Neural crest cell (in vitro differentiated cells): Measurements from ENCODE around the gene WDR72. TPM values are rescaled to one million over a fixed set of nuclear protein-coding genes. Genes with fewer than 3 reads are reported as not detected.
A peak's percentile ranks its signal among the peaks of the same experiment; 100 is the strongest.

ENCODE experiments used
- DNase-seq: peaks from one replicate; pipeline ENCODE4 v3.0.0; 2021; ENCODE audit warnings: low read depth, mixed read lengths, low spot score
- H3K27ac Mint-ChIP-seq: one replicate; pipeline ENCODE4 v1.8.0; 2021; ENCODE audit warnings: mild to moderate bottlenecking, mixed read lengths; ENCODE audit not compliant: unreplicated experiment
- H3K27me3 Mint-ChIP-seq: 2 replicates; pipeline ENCODE4 v1.8.0; 2021; ENCODE audit warnings: low read depth, mild to moderate bottlenecking, mixed read lengths
- H3K36me3 Mint-ChIP-seq: 2 replicates; pipeline ENCODE4 v1.8.0; 2021; ENCODE audit warnings: low read depth, mild to moderate bottlenecking, mixed read lengths
- H3K4me1 Mint-ChIP-seq: 2 replicates; pipeline ENCODE4 v1.8.0; 2021; ENCODE audit warnings: mixed read lengths
- H3K4me3 Mint-ChIP-seq: one replicate; pipeline ENCODE4 v1.8.0; 2021; ENCODE audit warnings: mild to moderate bottlenecking, mixed read lengths
- H3K9me3 Mint-ChIP-seq: 2 replicates; pipeline ENCODE4 v1.8.0; 2021; ENCODE audit warnings: mixed read lengths
- CTCF ChIP-seq: fragments of 200-600 bp; sonication (generic); conservative IDR thresholded peaks from 2 replicates; pipeline ENCODE4 v1.5.0; 2021; ENCODE audit warnings: antibody characterized with exemption, mild to moderate bottlenecking
- total RNA-seq: library from RNA; stranded (reverse); gene quantifications from 2 replicates; pipeline ENCODE4 v1.2.1, GENCODE V29; 2021

Gene WDR72
- total RNA-seq, 1 donor from 2014 or later, result 1.7 TPM

GRCh38 chr15:53565721-53566120 lies 193.7 kb downstream of the WDR72 start:
- Mint-ChIP-seq H3K9me3 (peaks cover 5% of the 10 kb centered on the region), H3K27ac (no peak overlapping the region), H3K4me1 (peaks cover 12% of the 10 kb centered on the region), H3K4me3 (no peak overlapping the region), H3K36me3 (peaks cover under 1% of the 10 kb centered on the region), H3K27me3 (no peaks in the 10 kb centered on the region)
- TF ChIP-seq CTCF, result no peak
- DNase-seq, result no peak

GRCh38 chr15:53564647-53565046 lies 194.8 kb downstream of the WDR72 start:
- Mint-ChIP-seq H3K27ac (no peak overlapping the region), H3K27me3 (no peaks in the 10 kb centered on the region), H3K9me3 (peaks cover 5% of the 10 kb centered on the region), H3K4me3 (no peak overlapping the region), H3K36me3 (no peaks in the 10 kb centered on the region), H3K4me1 (peaks cover 23% of the 10 kb centered on the region)
- no peak for TF ChIP-seq CTCF
- DNase-seq, result no peak

DNA sequence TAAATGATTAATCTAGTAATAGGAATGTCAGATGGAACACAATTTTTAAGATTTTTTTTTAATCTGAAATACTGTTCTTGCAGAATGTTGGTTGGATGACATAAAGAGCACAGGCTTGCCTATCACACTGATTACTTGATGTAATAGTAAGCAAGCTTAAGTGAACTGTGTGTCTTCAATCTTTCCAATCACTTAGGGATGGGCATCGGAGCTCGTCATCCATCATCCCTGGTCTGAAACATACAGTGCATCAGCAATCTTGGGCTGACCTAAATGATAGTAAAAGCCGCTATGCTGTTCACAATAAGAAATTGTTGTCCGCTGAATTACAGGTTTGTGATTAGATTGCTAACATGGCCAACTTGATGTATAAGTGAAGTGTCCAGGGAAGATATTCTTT lies 195.8 kb downstream of the WDR72 start:
- H3K9me3 Mint-ChIP-seq, result no peaks in the 10 kb centered on the region
- no peak overlapping the region for H3K4me3 Mint-ChIP-seq
- no peaks in the 10 kb centered on the region for H3K36me3 Mint-ChIP-seq
- no peak overlapping the region for H3K27ac Mint-ChIP-seq
- no peak for DNase-seq
- H3K27me3 Mint-ChIP-seq, result no peaks in the 10 kb centered on the region
- no peak for TF ChIP-seq CTCF
- H3K4me1 Mint-ChIP-seq, result peaks cover 33% of the 10 kb centered on the region

- TF ChIP-seq CTCF, result no peak
- no peaks in the 10 kb centered on the region for H3K9me3 Mint-ChIP-seq
- H3K4me1 Mint-ChIP-seq, result peaks cover 55% of the 10 kb centered on the region
- H3K27me3 Mint-ChIP-seq, result no peaks in the 10 kb centered on the region
- H3K4me3 Mint-ChIP-seq, result peak overlapping the region; percentile 33
- H3K36me3 Mint-ChIP-seq, result no peaks in the 10 kb centered on the region
- DNase-seq, result no peak
- H3K27ac Mint-ChIP-seq, result peak overlapping the region; percentile 44
Measured at GRCh38 chr15:53559364-53560277, 199.8 kb downstream of the WDR72 start.

GRCh38 chr15:53558384-53558783 lies 201.1 kb downstream of the WDR72 start:
- TF ChIP-seq CTCF, result no peak
- DNase-seq, result no peak
- peaks cover 61% of the 10 kb centered on the region for H3K4me1 Mint-ChIP-seq
- no peak overlapping the region for H3K27ac Mint-ChIP-seq
- H3K9me3 Mint-ChIP-seq, result no peaks in the 10 kb centered on the region
- H3K27me3 Mint-ChIP-seq, result no peaks in the 10 kb centered on the region
- no peaks in the 10 kb centered on the region for H3K36me3 Mint-ChIP-seq
- no peak overlapping the region for H3K4me3 Mint-ChIP-seq
